Measurements from ENCODE around the gene ECI2. TPM values are rescaled to one million over a fixed set of nuclear protein-coding genes. Genes with fewer than 3 reads are reported as not detected.

The ECI2 gene
- total RNA-seq, 1 experiment from 2014 or later, result 61.4 TPM

- Mint-ChIP-seq H3K27ac (peak overlapping the region; percentile 55; the same call in 1 of the 2 replicates), H3K4me1 (peaks cover 6% of the 10 kb centered on the region), H3K36me3 (no peaks in the 10 kb centered on the region), H3K4me3 (no peak overlapping the region), H3K27me3 (ENCODE audit: low read depth) (no peaks in the 10 kb centered on the region), H3K9me3 (peaks cover 5% of the 10 kb centered on the region; the same call in 1 of the 2 replicates)
- CTCF ChIA-PET, result interaction anchor here (0.7 to 0.8 kb wide), 2 partner anchors 135 to 155 kb away, joined by 3 read pairs; no protein-coding TSS in a partner anchor
- DNase-seq (ENCODE audit: low spot score) (no peak), ATAC-seq (no peak)
- POLR2A ChIA-PET, result no interaction called here
- TF ChIP-seq ZNF532 (CRISPR knock-in tag; IDR thresholded peaks at IDR 0.05; ENCODE audit: borderline replicate concordance) (no peak), TEAD1 (CRISPR knock-in tag; IDR thresholded peaks at IDR 0.05) (no peak), ZMAT4 (CRISPR knock-in tag; IDR thresholded peaks at IDR 0.05) (no peak), USF1 (CRISPR knock-in tag; IDR thresholded peaks at IDR 0.05) (no peak), IRF1 (CRISPR knock-in tag; IDR thresholded peaks at IDR 0.05) (no peak), STAT6 (CRISPR knock-in tag; conservative IDR thresholded peaks at IDR 0.05; ENCODE audit: low read depth) (no peak), CREM (CRISPR knock-in tag; IDR thresholded peaks at IDR 0.05) (no peak)
These were observed 46.7 kb downstream of the ECI2 start for GRCh38 chr6:4088704-4089103.

GRCh38 chr6:4085332-4085700 is 50.1 kb downstream of the ECI2 start:
- H3K36me3 Mint-ChIP-seq, result no peaks in the 10 kb centered on the region
- ChIA-PET CTCF (no interaction called here), POLR2A (no interaction called here)
- H3K9me3 Mint-ChIP-seq, result no peaks in the 10 kb centered on the region
- peaks cover 6% of the 10 kb centered on the region for H3K4me1 Mint-ChIP-seq
- TF ChIP-seq FOXP1 (CRISPR knock-in tag; IDR thresholded peaks at IDR 0.05; ENCODE audit: borderline replicate concordance) (no peak), E2F1 (CRISPR knock-in tag; IDR thresholded peaks at IDR 0.05) (no peak), JUN (CRISPR knock-in tag; IDR thresholded peaks at IDR 0.05) (no peak), FOXJ3 (CRISPR knock-in tag; IDR thresholded peaks at IDR 0.05; ENCODE audit: borderline replicate concordance) (no peak), TP53 (CRISPR knock-in tag; IDR thresholded peaks at IDR 0.05) (no peak), ZSCAN18 (CRISPR knock-in tag; IDR thresholded peaks at IDR 0.05) (no peak), E2F5 (CRISPR knock-in tag; IDR thresholded peaks at IDR 0.05) (no peak), ZNF396 (CRISPR knock-in tag; IDR thresholded peaks at IDR 0.05; ENCODE audit: borderline replicate concordance) (no peak), ZNF671 (CRISPR knock-in tag; IDR thresholded peaks at IDR 0.05) (no peak), ATF1 (CRISPR knock-in tag; IDR thresholded peaks at IDR 0.05) (no peak), MXD4 (CRISPR knock-in tag; IDR thresholded peaks at IDR 0.05; ENCODE audit: borderline replicate concordance) (no peak)
- DNase-seq (ENCODE audit: low spot score) (no peak), ATAC-seq (no peak)
- H3K27me3 Mint-ChIP-seq (ENCODE audit: low read depth), result no peaks in the 10 kb centered on the region
- H3K4me3 Mint-ChIP-seq, result no peak overlapping the region
- H3K27ac Mint-ChIP-seq, result no peak overlapping the region
